T-helper 1 cell treated with Interleukin-12 subunit alpha and Interleukin-12 subunit beta and Interleukin-4 antibody, amounts not matched to agents 30 μg/mL and 1 μg/mL, for 36 hours (primary cell): ENCODE data around the gene ANK3.
"Not testable (repeated sequence)": the region's sequence is repeated elsewhere in the genome, so short reads cannot be mapped to it uniquely, and the experiment has no call there.

ENCODE experiments used
- H3K27ac Mint-ChIP-seq: one replicate; pipeline ENCODE4 v1.8.0; 2021; ENCODE audit warnings: mild to moderate bottlenecking, mixed read lengths
- H3K27me3 Mint-ChIP-seq: one replicate; pipeline ENCODE4 v1.8.0; 2021; ENCODE audit warnings: low read depth, mixed read lengths
- H3K36me3 Mint-ChIP-seq: one replicate; pipeline ENCODE4 v1.8.0; 2021; ENCODE audit warnings: low read depth, mixed read lengths
- H3K4me1 Mint-ChIP-seq: one replicate; pipeline ENCODE4 v1.8.0; 2021; ENCODE audit warnings: low read depth, mixed read lengths
- H3K4me3 Mint-ChIP-seq: one replicate; pipeline ENCODE4 v1.8.0; 2021; ENCODE audit warnings: mild to moderate bottlenecking, moderate library complexity, mixed read lengths
- H3K9me3 Mint-ChIP-seq: one replicate; pipeline ENCODE4 v1.8.0; 2021; ENCODE audit warnings: mixed read lengths

The ANK3 gene

DNA sequence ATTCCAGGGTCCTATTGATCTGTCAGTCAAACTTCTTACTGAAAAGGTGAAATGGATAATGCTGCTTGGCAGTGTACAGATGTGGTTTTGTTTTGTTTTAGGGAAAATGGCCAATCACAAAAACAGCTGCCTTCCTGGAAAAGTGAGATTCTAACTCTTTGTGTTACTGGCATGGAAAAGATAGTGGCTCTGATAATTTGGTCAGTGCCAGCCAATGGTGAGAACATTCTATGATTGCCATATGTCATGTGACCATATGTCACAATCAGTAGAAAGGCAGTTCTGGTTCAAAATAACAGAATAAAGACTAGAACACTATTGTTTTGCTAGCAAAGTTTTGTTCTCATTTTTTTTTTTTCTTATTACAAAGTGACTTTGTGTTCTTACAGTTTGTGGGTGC, 344.1 kb downstream of the ANK3 start:
- H3K4me1 Mint-ChIP-seq: peaks cover 3% of the 10 kb centered on the region
- H3K36me3 Mint-ChIP-seq: peaks cover 6% of the 10 kb centered on the region
- no peak overlapping the region for H3K4me3 Mint-ChIP-seq
- no peaks in the 10 kb centered on the region for H3K9me3 Mint-ChIP-seq
- H3K27ac Mint-ChIP-seq: no peak overlapping the region
- H3K27me3 Mint-ChIP-seq: no peaks in the 10 kb centered on the region

DNA sequence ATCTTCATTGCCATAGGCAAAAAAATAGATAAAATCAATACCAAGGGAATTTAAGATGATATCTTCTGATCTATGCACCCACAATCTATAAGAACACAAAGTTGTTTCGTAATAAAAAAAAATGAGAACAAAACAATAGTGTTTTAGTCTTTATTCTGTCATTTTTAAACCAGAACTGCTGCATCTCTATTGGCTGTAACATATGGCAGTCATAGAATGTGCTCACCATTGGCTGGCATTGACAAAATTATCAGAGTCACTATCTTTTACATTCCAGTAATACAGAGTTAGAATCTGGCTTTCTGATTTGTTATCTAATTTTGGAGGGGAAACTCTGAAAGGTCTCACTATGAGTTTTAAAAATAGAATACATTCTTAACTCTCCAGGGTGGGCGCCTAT, 344.7 kb downstream of the ANK3 start:
- Mint-ChIP-seq H3K36me3 (peaks cover 6% of the 10 kb centered on the region), H3K9me3 (no peaks in the 10 kb centered on the region), H3K27ac (no peak overlapping the region), H3K4me3 (no peak overlapping the region), H3K4me1 (peaks cover 3% of the 10 kb centered on the region), H3K27me3 (no peaks in the 10 kb centered on the region)

DNA sequence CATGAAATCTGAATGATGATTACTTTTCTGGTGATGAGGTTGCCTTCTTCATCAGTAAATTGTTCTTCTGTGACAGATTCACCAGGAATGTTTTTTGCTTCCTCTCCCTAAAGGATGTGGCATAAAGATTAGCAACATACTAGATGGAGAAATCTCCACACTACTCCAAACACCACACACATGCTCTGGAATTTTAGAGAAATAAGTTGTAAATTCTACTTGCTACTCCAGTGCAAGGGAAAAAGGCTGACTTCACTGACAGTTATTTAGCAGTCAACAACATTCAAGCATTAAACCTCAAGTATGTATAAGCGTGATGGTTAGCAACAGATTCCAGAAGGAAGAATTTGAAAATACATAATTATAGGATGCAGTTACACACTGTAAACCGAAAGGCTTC, 345.4 kb downstream of the ANK3 start:
- Mint-ChIP-seq H3K4me3 (no peak overlapping the region), H3K27ac (no peak overlapping the region), H3K36me3 (peaks cover 6% of the 10 kb centered on the region), H3K27me3 (no peaks in the 10 kb centered on the region), H3K4me1 (peaks cover 3% of the 10 kb centered on the region), H3K9me3 (no peaks in the 10 kb centered on the region)

DNA sequence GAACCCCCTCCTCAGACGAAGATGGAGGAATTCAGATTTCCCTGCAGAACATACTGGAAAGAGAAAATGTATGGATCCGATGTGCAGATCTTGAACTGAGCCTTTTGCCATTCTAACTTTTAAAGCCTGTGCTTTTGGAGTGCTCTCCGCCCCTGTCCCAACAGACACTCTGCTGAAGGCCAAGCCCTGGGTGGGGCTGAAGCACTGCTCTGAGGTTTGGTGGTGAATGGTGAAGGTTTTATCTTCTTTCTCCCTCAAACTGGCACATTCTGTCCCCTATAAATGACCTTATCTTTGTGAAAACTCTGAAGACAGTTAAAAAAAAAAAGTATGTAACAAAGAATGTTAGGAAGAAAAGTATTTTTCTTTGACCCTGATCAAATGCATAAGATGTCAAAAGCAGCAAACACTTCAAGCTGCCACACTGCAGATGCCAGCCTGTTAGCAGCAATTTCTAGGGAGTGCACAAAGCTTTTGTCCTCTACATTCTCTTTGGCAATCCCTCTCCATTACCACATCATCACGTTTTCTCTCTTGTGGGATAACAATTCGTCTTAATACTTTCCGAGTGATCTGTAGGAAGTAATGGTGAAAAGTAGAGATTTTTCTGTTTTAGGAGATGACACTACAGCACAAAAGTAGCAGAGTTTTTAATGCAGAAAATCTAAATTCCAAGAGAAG, 346.0 kb downstream of the ANK3 start:
- Mint-ChIP-seq H3K4me3 (no peak overlapping the region), H3K4me1 (peaks cover 3% of the 10 kb centered on the region), H3K27me3 (no peaks in the 10 kb centered on the region), H3K27ac (no peak overlapping the region), H3K9me3 (no peaks in the 10 kb centered on the region), H3K36me3 (peaks cover 7% of the 10 kb centered on the region)

DNA sequence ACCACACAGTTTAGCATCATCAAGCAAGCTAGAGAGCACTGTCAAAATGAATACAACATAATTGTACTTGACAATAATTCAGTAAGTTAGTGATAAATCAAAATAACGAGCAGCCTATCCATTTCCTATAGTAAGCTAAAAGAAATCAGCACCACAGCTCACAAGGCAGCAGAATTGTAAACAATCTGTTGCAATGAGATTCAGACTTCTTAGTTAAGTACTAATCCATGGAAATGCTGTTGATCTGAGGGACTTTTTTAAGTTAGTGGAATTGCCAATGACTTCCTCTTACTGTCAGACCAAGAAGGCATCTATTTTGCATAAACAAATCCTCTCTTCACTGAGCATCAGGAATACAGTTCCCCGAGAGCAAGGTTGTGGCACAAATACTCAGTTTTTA, 346.8 kb downstream of the ANK3 start:
- no peaks in the 10 kb centered on the region for H3K9me3 Mint-ChIP-seq
- H3K4me3 Mint-ChIP-seq: no peak overlapping the region
- peaks cover 7% of the 10 kb centered on the region for H3K36me3 Mint-ChIP-seq
- no peaks in the 10 kb centered on the region for H3K27me3 Mint-ChIP-seq
- peaks cover 3% of the 10 kb centered on the region for H3K4me1 Mint-ChIP-seq
- H3K27ac Mint-ChIP-seq: no peak overlapping the region

DNA sequence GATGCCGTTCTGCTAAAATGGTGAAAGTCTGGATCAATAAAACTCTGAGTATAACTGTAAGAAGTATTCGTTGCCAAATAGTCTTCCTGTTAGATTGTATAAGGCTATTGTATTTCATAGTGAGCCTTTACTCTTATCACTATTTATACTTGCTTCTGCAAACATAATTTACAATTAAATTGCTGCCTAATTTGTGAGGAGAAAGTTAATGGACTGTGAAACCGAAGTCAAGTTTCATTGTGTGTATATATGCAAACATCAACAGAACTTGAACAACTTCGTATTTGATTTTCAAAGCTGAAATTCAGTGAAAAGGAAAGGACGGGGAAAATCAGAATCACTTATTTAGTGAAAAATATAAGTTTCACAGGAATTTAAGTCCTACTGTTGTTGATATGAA, 347.4 kb downstream of the ANK3 start:
- Mint-ChIP-seq H3K36me3 (peaks cover 7% of the 10 kb centered on the region), H3K27ac (no peak overlapping the region), H3K4me1 (peaks cover 3% of the 10 kb centered on the region), H3K9me3 (no peaks in the 10 kb centered on the region), H3K27me3 (no peaks in the 10 kb centered on the region), H3K4me3 (no peak overlapping the region)

DNA sequence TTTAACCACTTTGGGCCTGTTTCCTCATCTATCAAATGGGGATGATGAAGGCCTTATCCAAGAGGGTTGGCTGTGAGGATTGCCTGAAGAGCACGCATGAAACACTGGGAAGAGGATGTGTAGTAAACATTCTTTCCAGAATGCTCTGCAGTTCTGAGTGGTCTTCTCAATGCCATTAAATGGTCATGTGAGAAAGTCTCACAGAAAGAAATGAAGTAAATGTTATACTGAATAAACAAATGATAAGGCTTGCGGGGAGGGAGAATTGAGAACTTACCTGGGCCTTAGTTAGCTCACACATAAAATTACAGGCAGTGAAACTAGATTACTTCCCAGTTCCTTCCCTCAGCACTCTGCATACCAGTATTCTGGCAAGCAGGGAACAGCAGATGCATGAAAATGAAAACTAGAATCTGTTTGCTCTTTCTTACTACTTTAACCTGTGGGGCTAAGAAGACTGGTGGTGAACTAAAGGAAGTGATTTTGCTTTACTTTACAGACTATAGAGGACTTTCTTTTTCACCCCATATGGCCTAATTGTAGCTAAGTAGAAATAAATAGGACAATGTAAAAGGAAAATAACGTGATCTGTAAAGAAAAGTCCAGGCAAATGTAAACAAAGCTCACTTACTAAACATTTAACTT, 348.1 kb downstream of the ANK3 start:
- Mint-ChIP-seq H3K27ac (no peak overlapping the region), H3K4me1 (peaks cover 3% of the 10 kb centered on the region), H3K4me3 (no peak overlapping the region), H3K36me3 (peaks cover 7% of the 10 kb centered on the region), H3K9me3 (no peaks in the 10 kb centered on the region), H3K27me3 (no peaks in the 10 kb centered on the region)

DNA sequence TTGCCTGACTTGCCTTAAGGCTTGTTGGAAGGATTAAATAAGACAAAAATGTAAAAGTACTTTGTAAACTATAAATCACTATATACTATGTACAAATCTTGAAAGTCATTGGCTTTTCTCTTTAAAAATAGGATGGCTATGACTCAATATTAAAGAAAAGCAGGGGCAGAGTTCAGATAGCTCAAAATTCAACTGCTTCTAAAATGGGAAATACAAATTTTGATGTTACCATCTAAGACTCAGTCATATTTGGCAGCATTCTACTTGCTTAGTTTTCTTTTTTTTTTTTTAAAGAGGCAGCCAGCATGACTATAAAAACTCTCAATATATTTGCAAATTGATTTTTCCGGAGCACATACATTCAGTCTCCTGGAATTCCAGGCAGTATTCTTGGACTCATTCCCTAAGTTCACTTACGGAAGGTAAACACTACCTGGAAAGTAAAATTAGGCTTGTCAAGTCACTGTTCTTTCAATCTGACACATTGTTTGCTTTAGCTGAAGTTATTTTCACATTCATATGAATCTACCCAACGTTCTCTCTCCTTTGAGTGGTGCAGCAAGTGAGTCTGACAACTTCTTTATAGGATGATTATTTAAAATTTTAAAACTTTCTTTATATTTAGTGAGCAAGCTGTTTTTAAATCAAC, 349.5 kb downstream of the ANK3 start:
- no peak overlapping the region for H3K4me3 Mint-ChIP-seq
- H3K27ac Mint-ChIP-seq: no peak overlapping the region
- no peaks in the 10 kb centered on the region for H3K27me3 Mint-ChIP-seq
- H3K36me3 Mint-ChIP-seq: peaks cover 5% of the 10 kb centered on the region
- peaks cover 3% of the 10 kb centered on the region for H3K4me1 Mint-ChIP-seq
- no peaks in the 10 kb centered on the region for H3K9me3 Mint-ChIP-seq

DNA sequence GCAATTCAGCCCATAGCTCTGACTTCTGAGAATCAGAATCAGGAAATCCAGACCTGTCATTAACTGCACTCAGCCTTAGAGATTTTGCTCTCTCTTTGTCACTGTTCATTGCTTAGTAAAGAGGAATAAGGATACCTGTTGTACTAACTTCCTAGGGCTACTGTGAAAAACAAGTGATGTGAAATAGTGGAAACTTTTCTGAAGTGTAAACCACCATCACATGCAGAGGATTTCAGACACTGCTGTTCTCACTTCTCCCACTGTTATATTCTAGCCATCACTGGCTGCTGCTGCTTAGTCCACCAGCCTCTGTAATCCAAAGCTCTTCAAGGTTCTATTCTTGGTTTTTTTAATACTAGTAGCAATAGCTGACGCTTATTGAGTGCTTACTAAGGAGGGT, 353.7 kb downstream of the ANK3 start:
- H3K27me3 Mint-ChIP-seq: no peaks in the 10 kb centered on the region
- H3K9me3 Mint-ChIP-seq: no peaks in the 10 kb centered on the region
- H3K36me3 Mint-ChIP-seq: peaks cover 8% of the 10 kb centered on the region
- H3K4me1 Mint-ChIP-seq: peaks cover 3% of the 10 kb centered on the region
- no peak overlapping the region for H3K4me3 Mint-ChIP-seq
- H3K27ac Mint-ChIP-seq: no peak overlapping the region

DNA sequence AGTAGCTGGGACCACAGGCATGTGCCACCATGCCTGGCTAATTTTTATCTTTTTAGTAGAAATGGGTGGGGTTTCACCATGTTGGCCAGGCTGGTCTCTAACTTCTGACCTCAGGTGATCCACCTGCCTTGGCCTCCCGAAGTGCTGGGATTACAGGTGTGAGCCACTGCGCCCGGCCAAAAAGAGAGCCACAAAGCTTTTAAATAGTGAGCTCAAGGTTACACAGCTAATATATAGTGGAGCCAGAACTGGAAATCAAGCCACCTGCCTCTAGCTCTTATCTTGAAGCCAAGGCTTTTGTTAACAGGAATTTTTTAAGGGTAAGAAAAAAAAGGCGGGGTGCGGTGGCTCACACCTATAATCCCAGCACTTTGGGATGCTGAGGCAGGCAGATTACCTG, 354.3 kb downstream of the ANK3 start:
- not testable (repeated sequence) for H3K9me3 Mint-ChIP-seq, H3K36me3 Mint-ChIP-seq, H3K27ac Mint-ChIP-seq, H3K27me3 Mint-ChIP-seq, H3K4me3 Mint-ChIP-seq, H3K4me1 Mint-ChIP-seq

DNA sequence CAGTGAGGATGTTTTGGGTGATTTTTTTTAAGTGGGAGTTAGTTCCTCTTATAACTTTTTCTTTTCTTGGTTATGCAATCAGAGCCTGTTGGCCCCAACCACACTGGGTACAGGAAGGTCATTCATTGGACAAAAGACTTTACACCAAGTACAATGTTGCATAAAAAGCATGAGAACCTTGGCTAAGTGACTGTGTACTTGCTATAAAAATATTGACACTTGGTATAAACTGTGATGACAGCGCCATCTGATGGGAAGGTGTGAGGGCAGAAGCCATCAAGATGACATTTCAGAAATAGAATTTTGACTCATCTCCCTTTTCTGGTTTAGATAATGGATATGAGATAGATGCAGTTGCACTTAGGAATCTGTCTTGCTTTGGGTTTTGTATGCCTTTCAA, 357.0 kb downstream of the ANK3 start:
- Mint-ChIP-seq H3K36me3 (peaks cover 5% of the 10 kb centered on the region), H3K27ac (no peak overlapping the region), H3K4me3 (no peak overlapping the region), H3K4me1 (no peaks in the 10 kb centered on the region), H3K9me3 (no peaks in the 10 kb centered on the region), H3K27me3 (no peaks in the 10 kb centered on the region)

DNA sequence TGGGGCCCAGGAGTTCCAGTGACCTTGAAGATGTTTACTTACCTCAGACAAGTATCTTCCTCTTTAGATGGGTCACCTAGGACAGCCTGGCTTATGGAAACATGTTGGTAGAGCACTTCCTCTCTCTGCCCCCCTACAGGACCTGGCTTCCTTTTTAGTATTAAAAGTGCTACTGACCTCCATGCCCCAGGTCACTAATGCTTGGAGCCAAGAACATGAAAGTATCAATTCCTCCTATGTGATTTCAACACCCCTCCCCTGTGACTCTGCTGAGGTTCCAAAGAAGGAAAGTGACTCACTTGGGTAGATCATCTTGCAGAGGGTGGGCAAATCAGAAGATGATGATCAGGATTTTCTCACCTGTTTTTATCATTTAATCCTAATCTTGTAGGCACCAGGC, 358.0 kb downstream of the ANK3 start:
- Mint-ChIP-seq H3K4me3 (no peak overlapping the region), H3K4me1 (no peaks in the 10 kb centered on the region), H3K27me3 (no peaks in the 10 kb centered on the region), H3K27ac (no peak overlapping the region), H3K36me3 (peaks cover 5% of the 10 kb centered on the region), H3K9me3 (no peaks in the 10 kb centered on the region)

DNA sequence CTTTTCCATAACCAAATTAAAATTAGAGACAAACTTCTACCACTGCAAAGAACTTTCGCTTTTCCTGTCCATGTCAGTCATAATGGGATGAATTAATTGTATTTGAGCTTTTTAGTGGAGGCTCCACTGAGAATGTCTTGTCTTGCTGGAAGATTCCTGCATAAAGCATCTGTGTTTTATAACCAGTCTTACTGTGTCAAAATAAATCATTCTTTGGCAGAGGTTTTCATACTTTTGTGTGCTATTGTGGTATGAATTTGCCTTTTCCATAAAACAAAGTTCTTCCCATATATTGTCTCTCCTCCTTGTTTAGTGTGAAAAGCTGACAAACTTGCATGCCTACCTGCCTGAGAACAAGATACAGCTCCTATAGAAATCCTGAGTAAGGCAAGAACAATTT, 358.5 kb downstream of the ANK3 start:
- Mint-ChIP-seq H3K4me3 (no peak overlapping the region), H3K27me3 (no peaks in the 10 kb centered on the region), H3K27ac (no peak overlapping the region), H3K4me1 (no peaks in the 10 kb centered on the region), H3K36me3 (peaks cover 5% of the 10 kb centered on the region), H3K9me3 (no peaks in the 10 kb centered on the region)

DNA sequence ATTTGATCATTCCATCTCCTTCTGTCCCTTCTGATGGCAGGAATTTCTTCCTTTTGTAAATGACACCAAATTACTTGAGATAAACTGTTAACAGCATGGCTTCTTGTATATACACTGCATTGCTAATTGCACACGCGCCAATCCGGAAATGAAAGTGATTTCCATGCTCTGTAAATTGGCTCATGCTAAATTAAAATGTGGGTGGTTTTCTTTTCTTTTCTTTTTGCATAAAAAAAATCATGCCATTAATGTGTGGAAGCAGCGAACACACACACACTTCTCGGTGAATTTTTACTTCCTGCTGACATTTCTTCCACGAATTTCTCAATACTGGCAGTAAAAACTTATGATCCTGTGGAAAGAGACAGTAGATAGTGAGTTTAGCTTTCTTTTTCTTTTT, 360.2 kb downstream of the ANK3 start:
- peaks cover 9% of the 10 kb centered on the region for H3K36me3 Mint-ChIP-seq
- no peaks in the 10 kb centered on the region for H3K9me3 Mint-ChIP-seq
- H3K4me1 Mint-ChIP-seq: no peaks in the 10 kb centered on the region
- no peak overlapping the region for H3K4me3 Mint-ChIP-seq
- no peak overlapping the region for H3K27ac Mint-ChIP-seq
- no peaks in the 10 kb centered on the region for H3K27me3 Mint-ChIP-seq

DNA sequence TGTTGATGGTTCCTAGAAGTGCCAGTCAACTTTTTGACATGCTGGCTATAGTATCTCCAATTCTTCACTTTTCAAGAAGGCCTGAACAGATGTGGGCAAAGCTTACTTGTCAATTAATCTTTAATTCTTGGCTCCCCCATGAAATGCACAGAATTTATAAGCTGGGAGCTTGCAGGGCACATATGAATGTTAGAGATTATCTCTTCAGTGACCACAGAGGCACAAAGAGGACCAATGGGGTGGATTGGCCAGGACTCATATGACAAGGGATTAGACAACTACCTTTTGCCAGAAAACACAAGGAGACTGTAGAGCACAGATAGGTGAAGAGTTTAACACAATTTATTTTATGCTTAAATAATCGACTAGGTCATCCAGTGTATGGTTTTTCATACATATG, 361.6 kb downstream of the ANK3 start:
- no peaks in the 10 kb centered on the region for H3K9me3 Mint-ChIP-seq
- H3K27ac Mint-ChIP-seq: no peak overlapping the region
- H3K4me1 Mint-ChIP-seq: no peaks in the 10 kb centered on the region
- no peaks in the 10 kb centered on the region for H3K27me3 Mint-ChIP-seq
- peaks cover 9% of the 10 kb centered on the region for H3K36me3 Mint-ChIP-seq
- H3K4me3 Mint-ChIP-seq: no peak overlapping the region
